IPS-18c (cell line): ENCODE measurements around the gene MAP3K2.

Experiments
- H3K4me3 ChIP-seq: 2 replicates; pipeline ENCODE4 v1.7.0; 2013; ENCODE audit warnings: low read depth, mild to moderate bottlenecking, low read length, moderate library complexity; ENCODE audit not compliant: insufficient read depth
- H3K9me3 ChIP-seq: one replicate; pipeline ENCODE4 v1.6.1; 2013; ENCODE audit warnings: mild to moderate bottlenecking, low read length, moderate library complexity; ENCODE audit not compliant: control insufficient read depth, insufficient read depth

MAP3K2 gene

DNA sequence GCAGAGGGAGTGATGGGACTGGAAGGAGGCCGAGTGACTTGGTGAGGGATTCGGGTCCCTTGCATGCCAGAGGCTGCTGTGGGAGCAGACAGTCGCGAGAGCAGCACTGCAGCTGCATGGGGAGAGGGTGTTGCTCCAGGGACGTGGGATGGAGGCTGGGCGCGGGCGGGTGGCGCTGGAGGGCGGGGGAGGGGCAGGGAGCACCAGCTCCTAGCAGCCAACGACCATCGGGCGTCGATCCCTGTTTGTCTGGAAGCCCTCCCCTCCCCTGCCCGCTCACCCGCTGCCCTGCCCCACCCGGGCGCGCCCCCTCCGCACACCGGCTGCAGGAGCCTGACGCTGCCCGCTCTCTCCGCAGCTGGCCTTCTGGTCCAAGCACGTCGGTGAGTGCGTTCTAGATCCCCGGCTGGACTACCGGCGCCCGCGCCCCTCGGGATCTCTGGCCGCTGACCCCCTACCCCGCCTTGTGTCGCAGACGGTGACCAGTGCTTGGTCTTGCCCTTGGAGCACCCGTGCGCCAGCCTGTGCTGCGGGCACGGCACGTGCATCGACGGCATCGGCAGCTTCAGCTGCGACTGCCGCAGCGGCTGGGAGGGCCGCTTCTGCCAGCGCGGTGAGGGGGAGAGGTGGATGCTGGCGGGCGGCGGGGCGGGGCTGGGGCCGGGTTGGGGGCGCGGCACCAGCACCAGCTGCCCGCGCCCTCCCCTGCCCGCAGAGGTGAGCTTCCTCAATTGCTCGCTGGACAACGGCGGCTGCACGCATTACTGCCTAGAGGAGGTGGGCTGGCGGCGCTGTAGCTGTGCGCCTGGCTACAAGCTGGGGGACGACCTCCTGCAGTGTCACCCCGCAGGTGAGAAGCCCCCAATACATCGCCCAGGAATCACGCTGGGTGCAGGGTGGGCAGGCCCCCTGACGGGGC, 35.0 kb upstream of the MAP3K2 start:
- no peaks in the 10 kb centered on the region for H3K9me3 ChIP-seq
- H3K4me3 ChIP-seq, result peak overlapping the region; percentile 43

DNA sequence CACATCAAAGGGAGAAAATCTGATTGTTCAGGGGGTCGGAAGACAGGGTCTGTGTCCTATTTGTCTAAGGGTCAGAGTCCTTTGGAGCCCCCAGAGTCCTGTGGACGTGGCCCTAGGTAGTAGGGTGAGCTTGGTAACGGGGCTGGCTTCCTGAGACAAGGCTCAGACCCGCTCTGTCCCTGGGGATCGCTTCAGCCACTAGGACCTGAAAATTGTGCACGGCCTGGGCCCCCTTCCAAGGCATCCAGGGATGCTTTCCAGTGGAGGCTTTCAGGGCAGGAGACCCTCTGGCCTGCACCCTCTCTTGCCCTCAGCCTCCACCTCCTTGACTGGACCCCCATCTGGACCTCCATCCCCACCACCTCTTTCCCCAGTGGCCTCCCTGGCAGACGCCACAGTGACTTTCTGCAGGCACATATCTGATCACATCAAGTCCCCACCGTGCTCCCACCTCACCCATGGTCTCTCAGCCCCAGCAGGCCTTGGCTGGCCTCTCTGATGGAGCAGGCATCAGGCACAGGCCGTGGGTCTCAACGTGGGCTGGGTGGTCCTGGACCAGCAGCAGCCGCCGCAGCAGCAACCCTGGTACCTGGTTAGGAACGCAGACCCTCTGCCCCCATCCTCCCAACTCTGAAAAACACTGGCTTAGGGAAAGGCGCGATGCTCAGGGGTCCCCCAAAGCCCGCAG, 34.2 kb upstream of the MAP3K2 start:
- no peaks in the 10 kb centered on the region for H3K9me3 ChIP-seq
- H3K4me3 ChIP-seq, result no peak overlapping the region

DNA sequence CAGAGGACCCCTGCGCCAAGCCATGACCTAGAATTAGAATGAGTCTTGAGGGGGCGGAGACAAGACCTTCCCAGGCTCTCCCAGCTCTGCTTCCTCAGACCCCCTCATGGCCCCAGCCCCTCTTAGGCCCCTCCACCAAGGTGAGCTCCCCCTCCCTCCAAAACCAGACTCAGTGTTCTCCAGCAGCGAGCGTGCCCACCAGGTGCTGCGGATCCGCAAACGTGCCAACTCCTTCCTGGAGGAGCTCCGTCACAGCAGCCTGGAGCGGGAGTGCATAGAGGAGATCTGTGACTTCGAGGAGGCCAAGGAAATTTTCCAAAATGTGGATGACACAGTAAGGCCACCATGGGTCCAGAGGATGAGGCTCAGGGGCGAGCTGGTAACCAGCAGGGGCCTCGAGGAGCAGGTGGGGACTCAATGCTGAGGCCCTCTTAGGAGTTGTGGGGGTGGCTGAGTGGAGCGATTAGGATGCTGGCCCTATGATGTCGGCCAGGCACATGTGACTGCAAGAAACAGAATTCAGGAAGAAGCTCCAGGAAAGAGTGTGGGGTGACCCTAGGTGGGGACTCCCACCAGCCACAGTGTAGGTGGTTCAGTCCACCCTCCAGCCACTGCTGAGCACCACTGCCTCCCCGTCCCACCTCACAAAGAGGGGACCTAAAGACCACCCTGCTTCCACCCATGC, 33.5 kb upstream of the MAP3K2 start:
- Histone ChIP-seq H3K4me3 (no peak overlapping the region), H3K9me3 (no peaks in the 10 kb centered on the region)

DNA sequence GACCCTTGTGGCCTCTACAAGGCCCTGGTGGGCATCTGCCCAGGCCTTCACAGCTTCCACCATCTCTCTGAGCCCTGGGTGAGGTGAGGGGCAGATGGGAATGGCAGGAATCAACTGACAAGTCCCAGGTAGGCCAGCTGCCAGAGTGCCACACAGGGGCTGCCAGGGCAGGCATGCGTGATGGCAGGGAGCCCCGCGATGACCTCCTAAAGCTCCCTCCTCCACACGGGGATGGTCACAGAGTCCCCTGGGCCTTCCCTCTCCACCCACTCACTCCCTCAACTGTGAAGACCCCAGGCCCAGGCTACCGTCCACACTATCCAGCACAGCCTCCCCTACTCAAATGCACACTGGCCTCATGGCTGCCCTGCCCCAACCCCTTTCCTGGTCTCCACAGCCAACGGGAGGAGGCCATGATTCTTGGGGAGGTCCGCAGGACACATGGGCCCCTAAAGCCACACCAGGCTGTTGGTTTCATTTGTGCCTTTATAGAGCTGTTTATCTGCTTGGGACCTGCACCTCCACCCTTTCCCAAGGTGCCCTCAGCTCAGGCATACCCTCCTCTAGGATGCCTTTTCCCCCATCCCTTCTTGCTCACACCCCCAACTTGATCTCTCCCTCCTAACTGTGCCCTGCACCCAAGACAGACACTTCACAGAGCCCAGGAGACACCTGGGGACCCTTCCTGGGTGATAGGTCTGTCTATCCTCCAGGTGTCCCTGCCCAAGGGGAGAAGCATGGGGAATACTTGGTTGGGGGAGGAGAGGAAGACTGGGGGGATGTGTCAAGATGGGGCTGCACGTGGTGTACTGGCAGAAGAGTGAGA, 32.5 kb upstream of the MAP3K2 start:
- Histone ChIP-seq H3K9me3 (no peaks in the 10 kb centered on the region), H3K4me3 (no peak overlapping the region)

DNA sequence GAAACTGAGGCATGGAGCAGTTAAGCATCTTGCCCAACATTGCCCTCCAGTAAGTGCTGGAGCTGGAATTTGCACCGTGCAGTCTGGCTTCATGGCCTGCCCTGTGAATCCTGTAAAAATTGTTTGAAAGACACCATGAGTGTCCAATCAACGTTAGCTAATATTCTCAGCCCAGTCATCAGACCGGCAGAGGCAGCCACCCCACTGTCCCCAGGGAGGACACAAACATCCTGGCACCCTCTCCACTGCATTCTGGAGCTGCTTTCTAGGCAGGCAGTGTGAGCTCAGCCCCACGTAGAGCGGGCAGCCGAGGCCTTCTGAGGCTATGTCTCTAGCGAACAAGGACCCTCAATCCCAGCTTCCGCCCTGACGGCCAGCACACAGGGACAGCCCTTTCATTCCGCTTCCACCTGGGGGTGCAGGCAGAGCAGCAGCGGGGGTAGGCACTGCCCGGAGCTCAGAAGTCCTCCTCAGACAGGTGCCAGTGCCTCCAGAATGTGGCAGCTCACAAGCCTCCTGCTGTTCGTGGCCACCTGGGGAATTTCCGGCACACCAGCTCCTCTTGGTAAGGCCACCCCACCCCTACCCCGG, 31.8 kb upstream of the MAP3K2 start:
- no peak overlapping the region for H3K4me3 ChIP-seq
- no peaks in the 10 kb centered on the region for H3K9me3 ChIP-seq

DNA sequence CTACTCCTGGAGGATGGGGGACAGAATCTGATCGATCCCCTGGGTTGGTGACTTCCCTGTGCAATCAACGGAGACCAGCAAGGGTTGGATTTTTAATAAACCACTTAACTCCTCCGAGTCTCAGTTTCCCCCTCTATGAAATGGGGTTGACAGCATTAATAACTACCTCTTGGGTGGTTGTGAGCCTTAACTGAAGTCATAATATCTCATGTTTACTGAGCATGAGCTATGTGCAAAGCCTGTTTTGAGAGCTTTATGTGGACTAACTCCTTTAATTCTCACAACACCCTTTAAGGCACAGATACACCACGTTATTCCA, 31.3 kb upstream of the MAP3K2 start:
- Histone ChIP-seq H3K4me3 (no peak overlapping the region), H3K9me3 (no peaks in the 10 kb centered on the region)

DNA sequence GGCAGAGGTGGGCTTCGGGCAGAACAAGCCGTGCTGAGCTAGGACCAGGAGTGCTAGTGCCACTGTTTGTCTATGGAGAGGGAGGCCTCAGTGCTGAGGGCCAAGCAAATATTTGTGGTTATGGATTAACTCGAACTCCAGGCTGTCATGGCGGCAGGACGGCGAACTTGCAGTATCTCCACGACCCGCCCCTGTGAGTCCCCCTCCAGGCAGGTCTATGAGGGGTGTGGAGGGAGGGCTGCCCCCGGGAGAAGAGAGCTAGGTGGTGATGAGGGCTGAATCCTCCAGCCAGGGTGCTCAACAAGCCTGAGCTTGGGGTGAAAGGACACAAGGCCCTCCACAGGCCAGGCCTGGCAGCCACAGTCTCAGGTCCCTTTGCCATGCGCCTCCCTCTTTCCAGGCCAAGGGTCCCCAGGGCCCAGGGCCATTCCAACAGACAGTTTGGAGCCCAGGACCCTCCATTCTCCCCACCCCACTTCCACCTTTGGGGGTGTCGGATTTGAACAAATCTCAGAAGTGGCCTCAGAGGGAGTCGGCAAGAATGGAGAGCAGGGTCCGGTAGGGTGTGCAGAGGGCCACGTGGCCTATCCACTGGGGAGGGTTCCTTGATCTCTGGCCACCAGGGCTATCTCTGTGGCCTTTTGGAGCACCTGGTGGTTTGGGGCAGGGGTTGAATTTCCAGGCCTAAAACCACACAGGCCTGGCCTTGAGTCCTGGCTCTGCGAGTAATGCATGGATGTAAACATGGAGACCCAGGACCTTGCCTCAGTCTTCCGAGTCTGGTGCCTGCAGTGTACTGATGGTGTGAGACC, 30.7 kb upstream of the MAP3K2 start, which contains the start of gene PROC:
Gene PROC (plus strand): TSS at position 128 of the 812 bp plus-strand sequence. CDS start 1,516 bp downstream, outside the sequence.
- Histone ChIP-seq H3K4me3 (no peak within 1 kb of the TSS), H3K9me3 (no peaks in the 10 kb centered on the region)

DNA sequence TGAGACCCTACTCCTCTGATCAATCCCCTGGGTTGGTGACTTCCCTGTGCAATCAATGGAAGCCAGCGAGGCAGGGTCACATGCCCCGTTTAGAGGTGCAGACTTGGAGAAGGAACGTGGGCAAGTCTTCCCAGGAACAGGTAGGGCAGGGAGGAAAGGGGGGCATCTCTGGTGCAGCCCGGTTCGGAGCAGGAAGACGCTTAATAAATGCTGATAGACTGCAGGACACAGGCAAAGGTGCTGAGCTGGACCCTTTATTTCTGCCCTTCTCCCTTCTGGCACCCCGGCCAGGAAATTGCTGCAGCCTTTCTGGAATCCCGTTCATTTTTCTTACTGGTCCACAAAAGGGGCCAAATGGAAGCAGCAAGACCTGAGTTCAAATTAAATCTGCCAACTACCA, 29.6 kb upstream of the MAP3K2 start:
- Histone ChIP-seq H3K4me3 (no peak overlapping the region), H3K9me3 (no peaks in the 10 kb centered on the region)

DNA sequence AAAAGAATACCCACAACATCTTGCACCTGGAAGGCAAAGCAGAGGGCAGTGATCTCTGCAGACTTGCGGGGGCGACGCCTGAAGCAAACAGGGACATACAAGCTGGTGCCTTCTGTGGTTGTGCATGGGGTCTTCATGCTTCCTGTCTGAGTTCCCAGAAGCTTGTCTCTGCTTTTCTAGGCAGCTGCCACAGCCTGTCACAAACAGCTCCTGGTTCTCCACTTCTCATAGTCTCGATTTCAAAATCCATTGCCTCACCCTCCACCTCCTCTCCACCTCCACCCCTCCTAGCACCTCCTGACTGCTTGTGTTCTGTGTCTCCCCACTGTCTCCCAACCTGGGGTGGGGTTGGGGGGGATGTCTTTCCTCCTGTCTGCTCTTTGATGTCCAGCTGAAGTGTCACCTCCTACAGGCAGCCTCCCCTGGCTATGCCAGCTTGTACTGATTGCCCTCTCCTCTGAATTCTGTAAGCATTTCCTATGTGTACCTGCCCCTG, 28.8 kb upstream of the MAP3K2 start:
- Histone ChIP-seq H3K9me3 (no peaks in the 10 kb centered on the region), H3K4me3 (peak overlapping the region; percentile 52)

DNA sequence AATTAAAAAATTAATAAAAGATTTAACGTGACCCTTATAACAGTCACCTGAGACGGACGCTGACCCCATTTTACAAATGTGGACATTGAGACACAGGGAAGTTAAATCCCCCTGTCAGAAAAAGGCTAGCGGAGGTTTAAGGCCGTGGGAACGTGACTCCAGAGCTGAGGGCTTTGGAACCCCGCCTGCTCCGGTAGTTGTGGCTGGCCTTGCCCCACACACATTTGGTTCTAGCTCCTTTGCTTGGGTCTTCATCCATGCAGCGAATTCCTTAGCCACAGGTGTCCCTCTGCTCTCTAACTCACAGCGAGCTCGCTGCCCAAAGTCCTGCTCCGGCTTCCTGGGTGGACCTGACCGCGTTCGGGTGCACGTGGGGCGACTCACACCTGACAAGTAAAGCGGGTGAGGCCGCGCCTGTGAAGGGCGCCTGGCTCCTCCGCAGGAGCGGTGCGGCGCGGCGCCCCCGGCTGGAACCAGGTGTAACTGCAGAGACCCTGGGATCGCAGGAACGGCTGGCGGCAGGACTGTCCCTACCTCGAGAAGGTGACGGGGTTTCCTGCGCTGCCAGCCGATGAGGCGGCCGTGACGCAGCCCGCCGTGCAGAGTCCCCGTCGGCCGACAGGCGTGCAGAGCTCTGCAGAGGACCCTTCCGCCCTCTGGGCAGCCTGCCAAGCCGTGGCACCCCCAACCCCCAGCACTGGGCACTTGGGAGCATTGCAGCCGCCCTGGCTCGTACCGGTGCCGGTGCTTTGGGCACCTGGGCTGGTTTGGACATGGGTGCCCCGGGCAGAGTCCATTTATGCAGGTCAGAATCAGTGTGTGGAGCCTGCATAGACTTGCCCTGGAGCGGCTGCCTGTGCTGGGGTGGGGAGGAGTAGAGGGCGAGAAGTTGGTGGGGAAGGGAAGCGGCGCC, 28.1 kb upstream of the MAP3K2 start:
- peak overlapping the region; percentile 52 for H3K4me3 ChIP-seq
- no peaks in the 10 kb centered on the region for H3K9me3 ChIP-seq

DNA sequence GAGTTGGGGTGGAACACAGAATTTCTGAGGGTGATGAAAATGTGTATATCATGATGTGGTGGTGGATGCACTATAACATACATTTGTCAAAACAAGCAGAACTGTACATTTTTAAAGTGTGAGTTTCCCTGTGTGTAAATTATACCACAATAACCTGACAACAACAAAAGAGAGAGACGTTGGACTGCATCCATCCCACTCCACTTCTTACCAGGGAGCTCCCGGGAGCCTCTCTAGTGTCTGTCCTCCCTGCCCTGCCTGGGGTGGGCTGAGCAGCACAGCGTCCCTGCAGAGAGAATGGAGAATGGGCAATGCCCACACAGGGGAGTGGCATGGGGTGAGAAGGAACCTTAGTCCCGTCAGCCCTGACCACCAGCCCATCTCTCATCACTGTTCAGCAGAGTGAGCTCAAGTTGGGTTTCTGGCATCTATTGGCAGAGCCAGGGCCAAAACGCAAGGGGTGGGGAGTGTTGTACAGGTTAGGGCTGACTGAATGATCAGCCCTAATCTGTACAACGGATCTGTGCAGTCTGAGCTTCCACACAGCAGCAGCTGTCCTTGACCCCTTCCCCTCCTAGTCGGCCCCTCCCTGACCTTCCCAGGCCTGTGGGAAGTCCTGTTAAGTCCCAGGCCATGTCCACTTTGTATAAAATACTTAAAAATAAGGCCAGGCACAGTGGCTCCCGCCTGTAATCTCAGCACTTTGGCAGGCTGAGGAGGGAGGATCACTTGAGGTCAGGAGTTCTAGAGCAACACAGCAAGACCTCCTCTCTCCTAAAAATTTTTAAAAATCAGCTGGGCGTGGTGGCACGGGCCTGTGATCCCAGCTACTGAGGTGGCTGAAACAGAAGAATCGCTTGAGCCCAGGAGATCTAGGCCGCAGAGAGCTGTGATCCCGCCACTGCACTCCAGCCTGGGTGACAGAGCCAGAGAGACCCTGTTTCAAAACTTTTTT, 27.1 kb upstream of the MAP3K2 start:
- no peaks in the 10 kb centered on the region for H3K9me3 ChIP-seq
- H3K4me3 ChIP-seq, result no peak overlapping the region

DNA sequence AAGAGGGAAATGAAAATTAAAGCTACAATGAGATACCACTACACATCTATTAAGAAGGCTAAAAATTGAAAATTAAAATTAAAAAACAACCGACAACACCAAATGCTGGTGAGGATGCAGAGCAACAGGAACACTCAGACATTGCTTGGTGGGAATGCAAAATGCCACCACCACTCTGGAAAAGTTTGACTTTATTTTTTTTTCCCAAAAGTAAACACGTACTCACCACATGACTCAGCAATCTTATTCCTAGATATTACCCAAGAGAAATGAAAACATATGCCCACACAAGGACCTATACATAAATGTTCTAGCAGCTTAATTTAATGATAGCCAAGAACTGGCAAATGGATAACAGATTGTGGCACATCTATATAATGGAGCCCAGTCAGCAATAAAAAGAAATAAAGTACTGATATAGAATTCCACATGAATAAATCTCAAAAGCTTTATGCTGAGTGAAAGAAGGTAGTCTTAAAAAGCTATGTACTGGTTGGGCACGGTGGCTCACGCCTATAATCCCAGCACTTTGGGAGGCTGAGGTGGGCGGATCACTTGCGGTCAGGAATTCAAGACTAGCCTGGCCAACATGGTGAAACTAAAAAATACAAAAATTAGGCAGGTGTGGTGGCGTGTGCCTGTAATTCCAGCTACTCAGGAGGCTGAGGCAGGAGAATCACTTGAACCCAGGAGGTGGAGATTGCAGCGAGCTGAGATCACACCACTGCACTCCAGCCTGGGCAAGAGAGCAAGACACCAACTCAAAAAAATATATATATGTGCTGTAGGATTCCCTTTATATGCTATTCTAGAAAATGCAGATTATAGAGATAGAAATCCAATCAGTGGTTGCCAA, 26.2 kb upstream of the MAP3K2 start:
- no peaks in the 10 kb centered on the region for H3K9me3 ChIP-seq
- H3K4me3 ChIP-seq, result no peak overlapping the region

DNA sequence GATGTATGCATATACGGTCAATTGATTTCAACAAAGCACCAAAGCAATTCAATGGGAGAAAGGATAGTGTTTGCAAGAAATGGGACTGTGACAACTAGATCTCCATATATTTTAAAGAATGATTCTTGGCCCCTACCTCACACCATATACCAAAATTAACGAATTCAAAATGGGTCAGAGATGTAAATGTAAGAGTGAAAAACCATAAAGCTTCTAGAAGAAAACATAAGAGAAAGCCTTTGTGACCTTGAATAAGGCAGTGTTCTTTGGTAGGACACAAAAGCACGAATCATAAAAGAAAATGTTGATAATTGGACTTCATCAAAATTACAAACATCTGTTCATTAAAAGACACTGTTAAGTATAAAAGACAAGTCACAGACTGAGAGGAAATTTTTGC, 25.4 kb upstream of the MAP3K2 start:
- no peak overlapping the region for H3K4me3 ChIP-seq
- no peaks in the 10 kb centered on the region for H3K9me3 ChIP-seq
